ENCODE data around the gene AP3S1. TPM values are rescaled to one million over a fixed set of nuclear protein-coding genes. Genes with fewer than 3 reads are reported as not detected.

The AP3S1 gene
- total RNA-seq, 1 donor from 2014 or later: 69.4 TPM

Other genes starting within 250 kb of the AP3S1 start
- gene TICAM2, start 239.5 kb upstream of the AP3S1 start, total RNA-seq: 0.84 and 1.00 TPM in 2 replicates
- 45.1 and 47.8 TPM in 2 replicates for gene TMED7, start 215.9 kb upstream of the AP3S1 start, total RNA-seq
- 0.09 and 0.23 TPM in 2 replicates for gene CDO1, start 25.3 kb upstream of the AP3S1 start, total RNA-seq
- 41.4 and 41.8 TPM in 2 replicates for gene ATG12, start 370 bp upstream of the AP3S1 start, total RNA-seq
- 0.05 TPM in 1 of 2 replicates, not detected in the other for gene LVRN, start 120.5 kb downstream of the AP3S1 start, total RNA-seq
- not detected in 2 replicates for gene ARL14EPL, start 190.5 kb downstream of the AP3S1 start, total RNA-seq
- gene COMMD10, start 243.1 kb downstream of the AP3S1 start, total RNA-seq: 29.2 and 30.0 TPM in 2 replicates

Data from T-helper 2 cell treated with Interferon-gamma antibody and Interleukin-4, amounts not matched to agents 100 ng/mL and 5 ng/mL, for 36 hours (primary cell).